HG02884 (cell line): ENCODE measurements around the gene SLC15A3.

Experiments
- ATAC-seq: cut with Tn5 transposase; IDR thresholded peaks from one replicate; pipeline ENCODE4 v1.9.1; 2021; ENCODE audit warnings: mild to moderate bottlenecking, moderate library complexity; ENCODE audit not compliant: unreplicated experiment

The SLC15A3 gene

GRCh38 chr11:60899046-60899936, 52.7 kb downstream of the SLC15A3 start:
- ATAC-seq: no peak

GRCh38 chr11:60897496-60897895, 54.5 kb downstream of the SLC15A3 start:
- no peak for ATAC-seq

GRCh38 chr11:60895687-60896086, 56.3 kb downstream of the SLC15A3 start:
- ATAC-seq: no peak

- no peak for ATAC-seq
These were observed 60.8 kb downstream of the SLC15A3 start for GRCh38 chr11:60891103-60891741.

- no peak for ATAC-seq
These were observed 61.3 kb downstream of the SLC15A3 start for GRCh38 chr11:60890696-60891095.

GRCh38 chr11:60889869-60890311, 62.1 kb downstream of the SLC15A3 start:
- no peak for ATAC-seq

- no peak for ATAC-seq
These were observed 64.4 kb downstream of the SLC15A3 start for GRCh38 chr11:60887556-60887955.
